ENCODE results near the gene TMEFF1.

The TMEFF1 gene

DNA sequence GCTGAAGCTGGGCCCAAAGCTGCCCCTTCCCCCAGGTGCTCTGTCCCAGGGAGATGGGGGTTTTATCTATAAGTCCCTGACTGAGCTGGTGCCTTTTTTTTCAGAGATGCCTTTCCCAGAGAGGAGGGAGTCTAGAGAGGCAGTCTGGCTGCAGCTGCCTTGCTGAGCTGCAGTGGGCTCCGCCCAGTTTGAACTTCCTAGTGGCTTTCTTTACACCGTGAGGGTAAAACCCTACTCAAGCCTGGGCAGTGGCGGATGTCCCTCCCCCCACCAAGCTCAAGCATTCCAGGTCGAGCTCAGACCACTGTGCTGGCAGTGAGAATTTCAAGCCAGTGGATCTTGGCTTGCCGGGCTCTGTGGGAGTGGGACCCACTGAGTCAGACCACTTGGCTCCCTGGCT, 146.2 kb downstream of the TMEFF1 start:
- no peak for DNase-seq (ENCODE audit: low read depth in 2 of 2)

DNA sequence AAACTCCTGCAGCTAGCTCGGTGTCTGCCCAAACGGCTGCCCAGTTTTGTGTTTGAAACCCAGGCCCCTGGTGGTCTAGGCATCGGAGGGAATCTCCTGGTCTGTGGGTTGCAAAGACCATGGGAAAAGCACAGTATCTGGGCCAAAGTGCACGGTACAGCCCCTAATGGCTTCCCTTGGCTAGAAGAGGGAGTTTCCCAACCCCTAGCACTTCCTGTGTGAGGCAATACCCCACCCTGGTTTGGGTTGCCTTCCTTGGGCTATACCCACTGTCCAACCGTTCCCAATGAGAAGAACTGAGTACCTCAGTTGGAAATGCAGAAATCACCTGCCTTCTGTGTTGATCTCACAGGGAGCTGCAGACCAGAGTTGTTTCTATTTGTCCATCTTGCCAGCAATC, 146.7 kb downstream of the TMEFF1 start:
- no peak for DNase-seq (ENCODE audit: low read depth in 2 of 2)

DNA sequence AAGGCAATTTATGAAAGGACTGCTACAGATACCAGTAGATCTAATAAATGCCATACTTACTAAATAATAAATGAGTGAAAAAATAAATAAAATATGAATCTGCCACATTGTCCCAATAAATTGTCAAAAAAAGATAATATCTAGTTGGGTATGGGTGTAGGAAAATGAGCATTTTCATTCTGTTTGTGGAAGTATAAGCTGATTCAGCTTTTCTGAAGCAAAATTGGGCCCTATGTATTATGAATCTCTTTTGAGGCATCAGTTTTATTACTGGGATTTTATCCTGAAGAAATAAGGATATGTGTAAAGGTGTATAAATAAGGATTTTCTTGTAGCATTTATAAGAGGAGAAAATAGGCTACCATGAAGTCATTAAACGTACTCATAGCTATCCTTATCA, 151.0 kb downstream of the TMEFF1 start:
- DNase-seq (ENCODE audit: low read depth in 2 of 2): no peak

DNA sequence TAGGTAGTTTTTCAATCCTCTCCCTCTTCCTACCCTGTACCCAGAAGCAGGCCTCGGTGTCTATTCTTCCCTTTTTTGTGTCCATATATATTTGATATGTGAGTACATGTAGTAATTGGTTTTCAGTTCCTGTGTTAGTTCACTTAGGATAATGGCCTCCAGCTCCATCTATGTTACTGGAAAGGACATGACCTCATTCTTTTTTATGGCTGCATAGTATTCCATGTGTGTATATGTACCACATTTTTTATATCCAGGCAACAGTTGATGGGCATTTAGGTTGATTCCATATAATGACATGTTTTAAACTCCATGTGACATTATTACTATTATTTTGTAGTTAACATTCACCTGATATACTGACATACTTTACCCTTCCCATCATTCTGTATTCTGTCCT, 154.0 kb downstream of the TMEFF1 start:
- no peak for DNase-seq (ENCODE audit: low read depth in 2 of 2)

Measured in activated CD4-positive, alpha-beta T cell treated with anti-CD3 and anti-CD28 coated beads for 24 hours (primary cell).